GM23338 (cell line): ENCODE data around the gene TTC33. TPM values are rescaled to one million over a fixed set of nuclear protein-coding genes. Genes with fewer than 3 reads are reported as not detected.

Source experiments
- ATAC-seq: fragments of 200-7000 bp; cut with Tn5 transposase; 3 replicates; pipeline ENCODE4 v1.9.1; 2020
- DNase-seq: peaks from one replicate; pipeline ENCODE4 v3.0.0-alpha.2; 2015; ENCODE audit warnings: low spot score
- H2AFZ ChIP-seq: fragments of 200-600 bp; sonication (generic); 2 replicates; pipeline ENCODE4 v1.8.0; 2016; ENCODE audit warnings: antibody characterized with exemption, mild to moderate bottlenecking, moderate library complexity
- H3F3A ChIP-seq: fragments of 200-600 bp; sonication (generic); replicated peaks from 2 replicates; pipeline ENCODE4 v1.8.0; 2017; ENCODE audit warnings: antibody characterized with exemption, mixed run types, low read depth
- H3K27ac ChIP-seq: fragments of 200-600 bp; sonication (generic); 2 replicates; pipeline ENCODE4 v1.6.1; 2016; ENCODE audit warnings: low read depth
- H3K27me3 ChIP-seq: fragments of 200-600 bp; sonication (generic); 2 replicates; pipeline ENCODE4 v1.8.0; 2016; ENCODE audit warnings: mild to moderate bottlenecking, mixed run types, moderate library complexity; ENCODE audit not compliant: insufficient read depth
- H3K36me3 ChIP-seq: fragments of 200-600 bp; sonication (generic); 2 replicates; pipeline ENCODE4 v1.8.0; 2016; ENCODE audit warnings: mild to moderate bottlenecking; ENCODE audit not compliant: insufficient read depth
- H3K4me1 ChIP-seq: fragments of 200-600 bp; sonication (generic); 2 replicates; pipeline ENCODE4 v1.8.0; 2016; ENCODE audit warnings: mild to moderate bottlenecking, moderate library complexity; ENCODE audit not compliant: insufficient read depth
- H3K4me2 ChIP-seq: fragments of 200-600 bp; sonication (generic); 2 replicates; pipeline ENCODE4 v1.7.1; 2017; ENCODE audit warnings: mixed run types
- H3K4me3 ChIP-seq: fragments of 200-600 bp; sonication (generic); 2 replicates; pipeline ENCODE4 v1.6.1; 2016; ENCODE audit warnings: mixed run types
- H3K79me2 ChIP-seq: fragments of 200-600 bp; sonication (generic); replicated peaks from 2 replicates; pipeline ENCODE4 v1.8.0; 2017; ENCODE audit warnings: mild to moderate bottlenecking; ENCODE audit not compliant: insufficient read depth
- H3K9me2 ChIP-seq: fragments of 200-600 bp; sonication (generic); 2 replicates; pipeline ENCODE4 v1.8.0; 2017; ENCODE audit not compliant: insufficient read depth
- H4K20me1 ChIP-seq: fragments of 200-600 bp; sonication (generic); replicated peaks from 2 replicates; pipeline ENCODE4 v1.8.0; 2017; ENCODE audit warnings: mild to moderate bottlenecking; ENCODE audit not compliant: insufficient read depth
- H3K27ac Mint-ChIP-seq: 2 replicates; pipeline ENCODE4 v1.8.0; 2020; ENCODE audit warnings: inconsistent platforms, mild to moderate bottlenecking, moderate library complexity, mixed read lengths
- H3K27me3 Mint-ChIP-seq: 3 replicates; pipeline ENCODE4 v1.8.0; 2022; ENCODE audit warnings: low read depth, mild to moderate bottlenecking, moderate library complexity, mixed read lengths, inconsistent platforms; ENCODE audit not compliant: insufficient read depth, poor library complexity
- H3K36me3 Mint-ChIP-seq: 3 replicates; pipeline ENCODE4 v1.8.0; 2021; ENCODE audit warnings: low read depth, mild to moderate bottlenecking, inconsistent platforms, moderate library complexity, mixed read lengths
- H3K4me1 Mint-ChIP-seq: 3 replicates; pipeline ENCODE4 v1.8.0; 2020; ENCODE audit warnings: mild to moderate bottlenecking, inconsistent platforms, mixed read lengths
- H3K4me3 Mint-ChIP-seq: 3 replicates; pipeline ENCODE4 v1.8.0; 2021; ENCODE audit warnings: moderate library complexity, mild to moderate bottlenecking, inconsistent platforms, mixed read lengths
- H3K9me3 Mint-ChIP-seq: 3 replicates; pipeline ENCODE4 v1.8.0; 2020; ENCODE audit warnings: moderate library complexity, mild to moderate bottlenecking, inconsistent platforms, mixed read lengths
- CREB1 ChIP-seq: fragments of 250-450 bp; sonication (Bioruptor Pico); IDR thresholded peaks from 2 replicates; pipeline ENCODE4 v1.5.0; 2020; ENCODE audit warnings: low read depth, mild to moderate bottlenecking, moderate library complexity
- EZH2 ChIP-seq: fragments of 200-600 bp; sonication (generic); IDR thresholded peaks from one replicate; pipeline ENCODE4 v1.8.0; 2017; ENCODE audit warnings: antibody characterized with exemption, mild to moderate bottlenecking, low read depth; ENCODE audit not compliant: unreplicated experiment
- EZH2phosphoT487 ChIP-seq: fragments of 200-600 bp; sonication (generic); IDR thresholded peaks from one replicate; pipeline ENCODE4 v1.8.1; 2018; ENCODE audit warnings: antibody characterized with exemption; ENCODE audit not compliant: unreplicated experiment
- JUNB ChIP-seq: IDR thresholded peaks from one replicate; pipeline ENCODE4 v1.6.1; 2016; ENCODE audit warnings: antibody characterized with exemption; ENCODE audit not compliant: unreplicated experiment
- NANOG ChIP-seq: IDR thresholded peaks from 2 replicates; pipeline ENCODE4 v1.6.1; 2016; ENCODE audit warnings: antibody characterized with exemption, borderline replicate concordance
- POLR2AphosphoS5 ChIP-seq: IDR thresholded peaks from 2 replicates; pipeline ENCODE4 v1.6.1; 2016; ENCODE audit warnings: antibody characterized with exemption, low read depth
- STAT1 ChIP-seq: IDR thresholded peaks from one replicate; pipeline ENCODE4 v1.6.1; 2016; ENCODE audit warnings: antibody characterized with exemption; ENCODE audit not compliant: unreplicated experiment
- ZNF114 ChIP-seq: fragments of 250-450 bp; sonication (Bioruptor Pico); IDR thresholded peaks from 2 replicates; pipeline ENCODE4 v1.5.0; 2020; ENCODE audit warnings: mild to moderate bottlenecking, moderate library complexity
- ZNF331 ChIP-seq: fragments of 250-450 bp; sonication (Bioruptor Pico); IDR thresholded peaks from 2 replicates; pipeline ENCODE4 v1.5.0; 2020; ENCODE audit warnings: low read depth, mild to moderate bottlenecking, moderate library complexity
- polyA plus RNA-seq: library from polyadenylated mRNA; unstranded; fragments of >200 nt; fragmentation: Nextera tagmentation; extraction: Ambion mirVana; gene quantifications from 2 replicates; pipeline ENCODE4 v1.2.1, GENCODE V29; 2016
- total RNA-seq: library from RNA; depleted of rRNA; stranded (reverse); fragments of >200 nt; shearing (Covaris generic); gene quantifications from 2 replicates; pipeline ENCODE4 v1.2.3, GENCODE V29; 2014
- TF ChIP-seq, protein P1 (sequence below), 2 experiments: fragments of 200-600 bp in 1 of 2; sonication (generic) in 1 of 2; conservative IDR thresholded peaks; 2 replicates each; pipeline versions ENCODE4 v1.5.1 to v1.6.1; 2016 to 2017; ENCODE audit warnings: antibody characterized with exemption in 2 of 2, low read depth in 2 of 2, mild to moderate bottlenecking in 2 of 2, moderate library complexity in 1 of 2
- TF ChIP-seq, protein P2 (sequence below): IDR thresholded peaks from 2 replicates; pipeline ENCODE4 v1.6.1; 2016; ENCODE audit warnings: antibody characterized with exemption
- TF ChIP-seq, protein P3 (sequence below): IDR thresholded peaks from one replicate; pipeline ENCODE4 v1.6.1; 2018; ENCODE audit warnings: antibody characterized with exemption; ENCODE audit not compliant: unreplicated experiment

Gene TTC33
- total and polyA plus RNA-seq, 2 experiments from 2014 or later = 4.1 to 11.5 TPM

DNA sequence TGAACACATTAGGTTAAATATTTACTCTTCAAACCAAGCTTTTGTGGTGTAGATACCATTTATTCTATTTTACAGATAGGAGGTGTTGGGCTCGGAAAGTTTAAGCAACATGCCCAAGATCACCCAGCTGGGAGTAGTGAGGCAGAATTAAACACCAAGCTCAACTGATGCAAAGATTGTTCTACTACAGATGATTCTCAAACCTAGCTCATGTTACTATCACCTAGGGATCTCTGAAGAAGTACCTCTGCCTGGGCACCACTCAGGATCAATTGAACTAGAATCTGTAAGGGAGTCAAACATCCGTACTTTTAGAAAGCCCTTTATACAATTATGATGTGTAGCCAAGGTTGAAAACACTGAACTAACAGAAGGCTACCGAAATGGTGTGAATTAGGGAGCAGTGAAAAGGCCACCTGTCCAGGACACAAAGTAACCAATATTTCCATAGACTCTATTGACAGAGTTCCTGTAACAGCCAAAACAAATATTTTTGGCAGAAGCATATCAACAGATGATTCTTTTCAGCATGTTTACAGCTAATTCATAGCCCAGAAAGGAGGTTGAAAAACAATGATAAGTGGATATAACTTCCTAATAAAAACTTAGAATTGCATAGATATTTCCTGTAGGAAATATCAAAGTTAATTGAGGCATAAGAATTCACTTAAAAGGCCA lies 234.5 kb downstream of the TTC33 start:
- H3K4me1 Mint-ChIP-seq = peaks cover 14% of the 10 kb centered on the region
- no peaks in the 10 kb centered on the region for H3K27me3 ChIP-seq
- ATAC-seq = no peak
- H3K4me3 ChIP-seq = no peak overlapping the region
- no peaks in the 10 kb centered on the region for H4K20me1 ChIP-seq
- H3K4me3 Mint-ChIP-seq = no peak overlapping the region
- TF ChIP-seq ZNF331 (no peak), ZNF114 (CRISPR knock-in tag) (no peak), STAT1 (no peak), NANOG (no peak), JUNB (no peak), EZH2 (no peak)
- TF ChIP-seq, protein P1, sequence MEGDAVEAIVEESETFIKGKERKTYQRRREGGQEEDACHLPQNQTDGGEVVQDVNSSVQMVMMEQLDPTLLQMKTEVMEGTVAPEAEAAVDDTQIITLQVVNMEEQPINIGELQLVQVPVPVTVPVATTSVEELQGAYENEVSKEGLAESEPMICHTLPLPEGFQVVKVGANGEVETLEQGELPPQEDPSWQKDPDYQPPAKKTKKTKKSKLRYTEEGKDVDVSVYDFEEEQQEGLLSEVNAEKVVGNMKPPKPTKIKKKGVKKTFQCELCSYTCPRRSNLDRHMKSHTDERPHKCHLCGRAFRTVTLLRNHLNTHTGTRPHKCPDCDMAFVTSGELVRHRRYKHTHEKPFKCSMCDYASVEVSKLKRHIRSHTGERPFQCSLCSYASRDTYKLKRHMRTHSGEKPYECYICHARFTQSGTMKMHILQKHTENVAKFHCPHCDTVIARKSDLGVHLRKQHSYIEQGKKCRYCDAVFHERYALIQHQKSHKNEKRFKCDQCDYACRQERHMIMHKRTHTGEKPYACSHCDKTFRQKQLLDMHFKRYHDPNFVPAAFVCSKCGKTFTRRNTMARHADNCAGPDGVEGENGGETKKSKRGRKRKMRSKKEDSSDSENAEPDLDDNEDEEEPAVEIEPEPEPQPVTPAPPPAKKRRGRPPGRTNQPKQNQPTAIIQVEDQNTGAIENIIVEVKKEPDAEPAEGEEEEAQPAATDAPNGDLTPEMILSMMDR (conservative IDR thresholded peaks at IDR 0.05; ENCODE audit: low read depth in 2 of 2) = no peak
- 0 out of 2 replicates have a peak, but pooled peaks cover 5% of the 10 kb centered on the region for H3K4me1 ChIP-seq
- H3K9me3 Mint-ChIP-seq = no peaks in the 10 kb centered on the region
- no peak overlapping the region for H3K27ac ChIP-seq
- no peak overlapping the region for H2AFZ ChIP-seq
- H3K27ac Mint-ChIP-seq = no peak overlapping the region
- no peak overlapping the region for H3K4me2 ChIP-seq
- H3K79me2 ChIP-seq = no peaks in the 10 kb centered on the region
- peaks cover 5% of the 10 kb centered on the region; the same call in 1 of the 2 replicates for H3K9me2 ChIP-seq
- H3K36me3 ChIP-seq = no peaks in the 10 kb centered on the region
- no peaks in the 10 kb centered on the region for H3K36me3 Mint-ChIP-seq
- DNase-seq = no peak
- H3F3A ChIP-seq = no peaks in the 10 kb centered on the region
- H3K27me3 Mint-ChIP-seq = no peaks in the 10 kb centered on the region

DNA sequence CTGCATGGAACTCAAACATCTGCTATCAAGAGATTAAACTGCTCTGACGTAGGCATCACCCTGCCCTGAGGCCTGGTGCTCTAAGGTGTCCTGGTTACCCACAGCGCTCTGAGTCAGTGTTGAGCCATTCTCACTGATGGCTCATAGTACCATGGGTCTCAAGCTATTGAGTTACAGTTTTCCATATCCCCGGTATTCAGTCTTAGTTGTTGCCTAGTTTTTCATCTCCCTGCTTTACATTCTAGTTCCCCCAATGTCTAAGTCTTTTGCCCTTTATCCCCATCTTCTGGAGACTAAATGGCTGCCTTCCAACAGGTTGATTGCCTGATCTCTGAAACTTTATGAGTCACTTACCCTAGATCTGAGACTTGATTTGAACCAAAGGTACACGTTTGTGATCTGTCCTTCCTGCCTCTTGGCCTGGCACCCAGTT lies 237.3 kb downstream of the TTC33 start:
- H3K4me3 Mint-ChIP-seq = no peak overlapping the region
- H3K79me2 ChIP-seq = no peaks in the 10 kb centered on the region
- peak overlapping the region; percentile 20; the same call in 1 of the 2 replicates for H2AFZ ChIP-seq
- H3K27ac ChIP-seq = no peak overlapping the region
- no peak overlapping the region for H3K27ac Mint-ChIP-seq
- no peaks in the 10 kb centered on the region for H3K4me1 ChIP-seq
- no peaks in the 10 kb centered on the region for H3F3A ChIP-seq
- H3K4me2 ChIP-seq = no peak overlapping the region
- H3K4me1 Mint-ChIP-seq = no peaks in the 10 kb centered on the region
- H3K36me3 Mint-ChIP-seq = no peaks in the 10 kb centered on the region
- peaks cover 1% of the 10 kb centered on the region for H3K27me3 Mint-ChIP-seq
- H3K36me3 ChIP-seq = no peaks in the 10 kb centered on the region
- ATAC-seq (no peak), DNase-seq (no peak)
- no peaks in the 10 kb centered on the region for H4K20me1 ChIP-seq
- no peaks in the 10 kb centered on the region for H3K9me3 Mint-ChIP-seq
- no peaks in the 10 kb centered on the region for H3K27me3 ChIP-seq
- H3K9me2 ChIP-seq = peaks cover 5% of the 10 kb centered on the region; the same call in 1 of the 2 replicates
- H3K4me3 ChIP-seq = no peak overlapping the region
- TF ChIP-seq POLR2AphosphoS5 = no peak
- TF ChIP-seq NANOG = no peak
- TF ChIP-seq STAT1 = no peak
- TF ChIP-seq EZH2 = no peak
- no peak for TF ChIP-seq EZH2phosphoT487
- TF ChIP-seq, protein P2, sequence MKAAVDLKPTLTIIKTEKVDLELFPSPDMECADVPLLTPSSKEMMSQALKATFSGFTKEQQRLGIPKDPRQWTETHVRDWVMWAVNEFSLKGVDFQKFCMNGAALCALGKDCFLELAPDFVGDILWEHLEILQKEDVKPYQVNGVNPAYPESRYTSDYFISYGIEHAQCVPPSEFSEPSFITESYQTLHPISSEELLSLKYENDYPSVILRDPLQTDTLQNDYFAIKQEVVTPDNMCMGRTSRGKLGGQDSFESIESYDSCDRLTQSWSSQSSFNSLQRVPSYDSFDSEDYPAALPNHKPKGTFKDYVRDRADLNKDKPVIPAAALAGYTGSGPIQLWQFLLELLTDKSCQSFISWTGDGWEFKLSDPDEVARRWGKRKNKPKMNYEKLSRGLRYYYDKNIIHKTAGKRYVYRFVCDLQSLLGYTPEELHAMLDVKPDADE = no peak
- TF ChIP-seq, protein P1 (conservative IDR thresholded peaks at IDR 0.05; ENCODE audit: low read depth in 2 of 2) = no peak
- no peak for TF ChIP-seq JUNB
- no peak for TF ChIP-seq CREB1 (CRISPR knock-in tag)
- TF ChIP-seq ZNF331 = no peak
- TF ChIP-seq, protein P3, sequence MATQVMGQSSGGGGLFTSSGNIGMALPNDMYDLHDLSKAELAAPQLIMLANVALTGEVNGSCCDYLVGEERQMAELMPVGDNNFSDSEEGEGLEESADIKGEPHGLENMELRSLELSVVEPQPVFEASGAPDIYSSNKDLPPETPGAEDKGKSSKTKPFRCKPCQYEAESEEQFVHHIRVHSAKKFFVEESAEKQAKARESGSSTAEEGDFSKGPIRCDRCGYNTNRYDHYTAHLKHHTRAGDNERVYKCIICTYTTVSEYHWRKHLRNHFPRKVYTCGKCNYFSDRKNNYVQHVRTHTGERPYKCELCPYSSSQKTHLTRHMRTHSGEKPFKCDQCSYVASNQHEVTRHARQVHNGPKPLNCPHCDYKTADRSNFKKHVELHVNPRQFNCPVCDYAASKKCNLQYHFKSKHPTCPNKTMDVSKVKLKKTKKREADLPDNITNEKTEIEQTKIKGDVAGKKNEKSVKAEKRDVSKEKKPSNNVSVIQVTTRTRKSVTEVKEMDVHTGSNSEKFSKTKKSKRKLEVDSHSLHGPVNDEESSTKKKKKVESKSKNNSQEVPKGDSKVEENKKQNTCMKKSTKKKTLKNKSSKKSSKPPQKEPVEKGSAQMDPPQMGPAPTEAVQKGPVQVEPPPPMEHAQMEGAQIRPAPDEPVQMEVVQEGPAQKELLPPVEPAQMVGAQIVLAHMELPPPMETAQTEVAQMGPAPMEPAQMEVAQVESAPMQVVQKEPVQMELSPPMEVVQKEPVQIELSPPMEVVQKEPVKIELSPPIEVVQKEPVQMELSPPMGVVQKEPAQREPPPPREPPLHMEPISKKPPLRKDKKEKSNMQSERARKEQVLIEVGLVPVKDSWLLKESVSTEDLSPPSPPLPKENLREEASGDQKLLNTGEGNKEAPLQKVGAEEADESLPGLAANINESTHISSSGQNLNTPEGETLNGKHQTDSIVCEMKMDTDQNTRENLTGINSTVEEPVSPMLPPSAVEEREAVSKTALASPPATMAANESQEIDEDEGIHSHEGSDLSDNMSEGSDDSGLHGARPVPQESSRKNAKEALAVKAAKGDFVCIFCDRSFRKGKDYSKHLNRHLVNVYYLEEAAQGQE = no peak
